HEK293 (cell line): ENCODE measurements around the gene MALRD1.

ENCODE experiments used
- CTCF ChIA-PET: fragments of 350-600 bp; formaldehyde crosslinking; extraction: SDS; loops from one replicate; lab custom pipeline; 2021; ENCODE audit warnings: antibody characterized with exemption; lab: Yijun Ruan, JAX
- POLR2A ChIA-PET: fragments of 300-600 bp; formaldehyde crosslinking; extraction: SDS; loops from one replicate; lab custom pipeline; 2020; ENCODE audit warnings: antibody characterized with exemption, inconsistent platforms; lab: Yijun Ruan, JAX
- H3K27ac ChIP-seq: fragments of 200-500 bp; sonication (Bioruptor generic); 2 replicates; pipeline ENCODE4 v1.5.1; 2014; ENCODE audit warnings: low read depth, low read length, control low read depth, inconsistent platforms; ENCODE audit errors: extremely low read depth
- H3K36me3 ChIP-seq, 2 experiments: fragments of 200-500 bp in 1 of 2; sonication (Bioruptor generic) in 1 of 2; 1 replicate in 1 of 2; 2 replicates in 1 of 2; pipeline ENCODE4 v1.5.1; 2014 to 2017; ENCODE audit warnings: inconsistent platforms in 2 of 2, low read length in 2 of 2; ENCODE audit not compliant: control insufficient read depth in 2 of 2, insufficient read depth in 1 of 2
- H3K4me1 ChIP-seq: fragments of 200-500 bp; sonication (Bioruptor generic); 2 replicates; pipeline ENCODE4 v1.5.1; 2014; ENCODE audit warnings: mild to moderate bottlenecking, low read length, inconsistent platforms; ENCODE audit not compliant: control insufficient read depth, insufficient read depth
- H3K4me3 ChIP-seq: 2 replicates; pipeline ENCODE4 v1.5.1; 2011; ENCODE audit warnings: low read depth, mild to moderate bottlenecking, control low read depth, low read length, moderate library complexity
- H3K9me3 ChIP-seq: fragments of 200-500 bp; sonication (Bioruptor generic); 2 replicates; pipeline ENCODE4 v1.5.1; 2014; ENCODE audit warnings: low read depth, low read length, inconsistent platforms; ENCODE audit not compliant: control insufficient read depth, insufficient read depth
- PRDM1 ChIP-seq: fragments of 450-650 bp; formaldehyde crosslinking; IDR thresholded peaks from 2 replicates; pipeline ENCODE4; 2016; ENCODE audit warnings: missing biosample characterization, missing genetic modification characterization
- ZFP37 ChIP-seq: fragments of 450-650 bp; formaldehyde crosslinking; IDR thresholded peaks from 2 replicates; pipeline ENCODE4 v1.5.1; 2016; ENCODE audit warnings: missing biosample characterization, missing genetic modification characterization
- ZNF148 ChIP-seq: fragments of 450-650 bp; formaldehyde crosslinking; IDR thresholded peaks from 2 replicates; pipeline ENCODE4 v1.5.0; 2017; ENCODE audit warnings: missing biosample characterization, missing genetic modification characterization, borderline replicate concordance
- ZNF16 ChIP-seq: fragments of 450-650 bp; formaldehyde crosslinking; IDR thresholded peaks from 2 replicates; pipeline ENCODE4 v1.5.1; 2016; ENCODE audit warnings: low read depth, missing biosample characterization, missing genetic modification characterization
- ZNF202 ChIP-seq: fragments of 450-650 bp; formaldehyde crosslinking; IDR thresholded peaks from 2 replicates; pipeline ENCODE4 v1.5.1; 2016; ENCODE audit warnings: missing biosample characterization, missing genetic modification characterization, borderline replicate concordance
- ZNF266 ChIP-seq: fragments of 450-650 bp; formaldehyde crosslinking; IDR thresholded peaks from 2 replicates; pipeline ENCODE4 v1.5.1; 2016; ENCODE audit warnings: missing biosample characterization, missing genetic modification characterization, low read depth
- ZNF274 ChIP-seq, 2 experiments: fragments of 200-500 bp in 1 of 2; fragments of 450-650 bp in 1 of 2; sonication (Bioruptor generic) in 1 of 2; formaldehyde crosslinking in 1 of 2; IDR thresholded peaks; 2 replicates each; pipeline versions ENCODE4 v1.5.1 to v1.6.1; 2014 to 2016; ENCODE audit warnings: borderline replicate concordance in 1 of 2, inconsistent platforms in 1 of 2, low read length in 1 of 2, missing biosample characterization in 1 of 2, missing genetic modification characterization in 1 of 2
- ZNF311 ChIP-seq: fragments of 450-650 bp; formaldehyde crosslinking; IDR thresholded peaks from 2 replicates; pipeline ENCODE4 v1.5.1; 2017; ENCODE audit warnings: missing biosample characterization, missing genetic modification characterization, borderline replicate concordance
- ZNF404 ChIP-seq: fragments of 450-650 bp; formaldehyde crosslinking; IDR thresholded peaks from 2 replicates; pipeline ENCODE4 v1.5.1; 2017; ENCODE audit warnings: missing biosample characterization, missing genetic modification characterization
- ZNF580 ChIP-seq: fragments of 450-650 bp; formaldehyde crosslinking; IDR thresholded peaks from 2 replicates; pipeline ENCODE4 v1.5.1; 2016; ENCODE audit warnings: missing biosample characterization, missing genetic modification characterization
- ZNF596 ChIP-seq: fragments of 450-650 bp; IDR thresholded peaks from 2 replicates; pipeline ENCODE4 v1.5.0; 2018; ENCODE audit warnings: missing biosample characterization, mild to moderate bottlenecking, missing genetic modification characterization, moderate library complexity
- ZNF629 ChIP-seq: fragments of 450-650 bp; formaldehyde crosslinking; IDR thresholded peaks from 2 replicates; pipeline ENCODE4 v1.5.1; 2017; ENCODE audit warnings: missing biosample characterization, missing genetic modification characterization
- ZNF704 ChIP-seq: fragments of 450-650 bp; formaldehyde crosslinking; IDR thresholded peaks from 2 replicates; pipeline ENCODE4 v1.5.1; 2016; ENCODE audit warnings: missing biosample characterization, missing genetic modification characterization
- ZNF776 ChIP-seq: fragments of 450-650 bp; formaldehyde crosslinking; IDR thresholded peaks from 2 replicates; pipeline ENCODE4 v1.5.0; 2017; ENCODE audit warnings: missing biosample characterization, missing genetic modification characterization, borderline replicate concordance
- ZNF785 ChIP-seq: fragments of 450-650 bp; formaldehyde crosslinking; IDR thresholded peaks from 2 replicates; pipeline ENCODE4 v1.5.1; 2016; ENCODE audit warnings: missing biosample characterization, missing genetic modification characterization
- TF ChIP-seq, protein P1 (sequence below): fragments of 450-650 bp; formaldehyde crosslinking; conservative IDR thresholded peaks from 2 replicates; pipeline ENCODE4 v1.5.1; 2016; ENCODE audit warnings: low read depth, missing biosample characterization, missing genetic modification characterization
- TF ChIP-seq, protein P2 (sequence below): fragments of 450-650 bp; formaldehyde crosslinking; IDR thresholded peaks from 2 replicates; pipeline ENCODE4 v1.5.1; 2017; ENCODE audit warnings: missing biosample characterization, missing genetic modification characterization
- TF ChIP-seq, protein P3 (sequence below): fragments of 450-650 bp; formaldehyde crosslinking; IDR thresholded peaks from 2 replicates; pipeline ENCODE4 v1.5.1; 2017; ENCODE audit warnings: missing biosample characterization, missing genetic modification characterization

The MALRD1 gene

GRCh38 chr10:19077276-19077675, 28.7 kb downstream of the MALRD1 start:
- TF ChIP-seq PRDM1 (tag by site-specific recombination) (no peak), ZNF629 (tag by site-specific recombination) (no peak), ZNF776 (tag by site-specific recombination) (no peak), ZNF311 (tag by site-specific recombination) (no peak), ZNF785 (tag by site-specific recombination) (no peak), ZNF202 (no peak), ZNF596 (tag by site-specific recombination) (no peak), ZNF266 (tag by site-specific recombination) (no peak), ZFP37 (tag by site-specific recombination) (no peak), ZNF148 (no peak), ZNF404 (tag by site-specific recombination) (no peak), ZNF704 (tag by site-specific recombination) (no peak)
- Histone ChIP-seq H3K9me3 (no peaks in the 10 kb centered on the region), H3K36me3 (no peaks in the 10 kb centered on the region), H3K27ac (no peak overlapping the region), H3K4me3 (no peak overlapping the region), H3K4me1 (no peaks in the 10 kb centered on the region)
- ChIA-PET POLR2A (no interaction called here), CTCF (no interaction called here)

- Histone ChIP-seq H3K27ac (no peak overlapping the region), H3K9me3 (no peaks in the 10 kb centered on the region), H3K4me1 (no peaks in the 10 kb centered on the region), H3K36me3 (no peaks in the 10 kb centered on the region), H3K4me3 (no peak overlapping the region)
- CTCF ChIA-PET, result no interaction called here
- POLR2A ChIA-PET, result no interaction called here
- TF ChIP-seq ZNF16 (tag by site-specific recombination) (no peak), ZNF274 (IDR thresholded peaks at IDR 0.05; ENCODE audit: low read length) (no peak), ZNF274 (tag by site-specific recombination; IDR thresholded peaks at IDR 0.05; ENCODE audit: borderline replicate concordance) (no peak), ZNF580 (tag by site-specific recombination) (no peak)
- TF ChIP-seq, protein P1, sequence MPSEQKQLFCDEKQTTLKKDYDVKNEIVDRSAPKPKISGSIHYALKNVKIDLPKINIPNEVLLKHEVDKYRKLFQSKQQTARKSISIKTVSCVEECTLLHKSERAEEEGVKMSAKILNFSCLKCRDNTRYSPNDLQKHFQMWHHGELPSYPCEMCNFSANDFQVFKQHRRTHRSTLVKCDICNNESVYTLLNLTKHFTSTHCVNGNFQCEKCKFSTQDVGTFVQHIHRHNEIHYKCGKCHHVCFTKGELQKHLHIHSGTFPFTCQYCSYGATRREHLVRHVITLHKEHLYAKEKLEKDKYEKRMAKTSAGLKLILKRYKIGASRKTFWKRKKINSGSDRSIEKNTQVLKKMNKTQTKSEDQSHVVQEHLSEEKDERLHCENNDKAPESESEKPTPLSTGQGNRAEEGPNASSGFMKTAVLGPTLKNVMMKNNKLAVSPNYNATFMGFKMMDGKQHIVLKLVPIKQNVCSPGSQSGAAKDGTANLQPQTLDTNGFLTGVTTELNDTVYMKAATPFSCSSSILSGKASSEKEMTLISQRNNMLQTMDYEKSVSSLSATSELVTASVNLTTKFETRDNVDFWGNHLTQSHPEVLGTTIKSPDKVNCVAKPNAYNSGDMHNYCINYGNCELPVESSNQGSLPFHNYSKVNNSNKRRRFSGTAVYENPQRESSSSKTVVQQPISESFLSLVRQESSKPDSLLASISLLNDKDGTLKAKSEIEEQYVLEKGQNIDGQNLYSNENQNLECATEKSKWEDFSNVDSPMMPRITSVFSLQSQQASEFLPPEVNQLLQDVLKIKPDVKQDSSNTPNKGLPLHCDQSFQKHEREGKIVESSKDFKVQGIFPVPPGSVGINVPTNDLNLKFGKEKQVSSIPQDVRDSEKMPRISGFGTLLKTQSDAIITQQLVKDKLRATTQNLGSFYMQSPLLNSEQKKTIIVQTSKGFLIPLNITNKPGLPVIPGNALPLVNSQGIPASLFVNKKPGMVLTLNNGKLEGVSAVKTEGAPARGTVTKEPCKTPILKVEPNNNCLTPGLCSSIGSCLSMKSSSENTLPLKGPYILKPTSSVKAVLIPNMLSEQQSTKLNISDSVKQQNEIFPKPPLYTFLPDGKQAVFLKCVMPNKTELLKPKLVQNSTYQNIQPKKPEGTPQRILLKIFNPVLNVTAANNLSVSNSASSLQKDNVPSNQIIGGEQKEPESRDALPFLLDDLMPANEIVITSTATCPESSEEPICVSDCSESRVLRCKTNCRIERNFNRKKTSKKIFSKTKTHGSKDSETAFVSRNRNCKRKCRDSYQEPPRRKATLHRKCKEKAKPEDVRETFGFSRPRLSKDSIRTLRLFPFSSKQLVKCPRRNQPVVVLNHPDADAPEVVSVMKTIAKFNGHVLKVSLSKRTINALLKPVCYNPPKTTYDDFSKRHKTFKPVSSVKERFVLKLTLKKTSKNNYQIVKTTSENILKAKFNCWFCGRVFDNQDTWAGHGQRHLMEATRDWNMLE, result no peak
- TF ChIP-seq, protein P2, sequence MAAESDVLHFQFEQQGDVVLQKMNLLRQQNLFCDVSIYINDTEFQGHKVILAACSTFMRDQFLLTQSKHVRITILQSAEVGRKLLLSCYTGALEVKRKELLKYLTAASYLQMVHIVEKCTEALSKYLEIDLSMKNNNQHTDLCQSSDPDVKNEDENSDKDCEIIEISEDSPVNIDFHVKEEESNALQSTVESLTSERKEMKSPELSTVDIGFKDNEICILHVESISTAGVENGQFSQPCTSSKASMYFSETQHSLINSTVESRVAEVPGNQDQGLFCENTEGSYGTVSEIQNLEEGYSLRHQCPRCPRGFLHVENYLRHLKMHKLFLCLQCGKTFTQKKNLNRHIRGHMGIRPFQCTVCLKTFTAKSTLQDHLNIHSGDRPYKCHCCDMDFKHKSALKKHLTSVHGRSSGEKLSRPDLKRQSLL (tag by site-specific recombination), result no peak
- TF ChIP-seq, protein P3, sequence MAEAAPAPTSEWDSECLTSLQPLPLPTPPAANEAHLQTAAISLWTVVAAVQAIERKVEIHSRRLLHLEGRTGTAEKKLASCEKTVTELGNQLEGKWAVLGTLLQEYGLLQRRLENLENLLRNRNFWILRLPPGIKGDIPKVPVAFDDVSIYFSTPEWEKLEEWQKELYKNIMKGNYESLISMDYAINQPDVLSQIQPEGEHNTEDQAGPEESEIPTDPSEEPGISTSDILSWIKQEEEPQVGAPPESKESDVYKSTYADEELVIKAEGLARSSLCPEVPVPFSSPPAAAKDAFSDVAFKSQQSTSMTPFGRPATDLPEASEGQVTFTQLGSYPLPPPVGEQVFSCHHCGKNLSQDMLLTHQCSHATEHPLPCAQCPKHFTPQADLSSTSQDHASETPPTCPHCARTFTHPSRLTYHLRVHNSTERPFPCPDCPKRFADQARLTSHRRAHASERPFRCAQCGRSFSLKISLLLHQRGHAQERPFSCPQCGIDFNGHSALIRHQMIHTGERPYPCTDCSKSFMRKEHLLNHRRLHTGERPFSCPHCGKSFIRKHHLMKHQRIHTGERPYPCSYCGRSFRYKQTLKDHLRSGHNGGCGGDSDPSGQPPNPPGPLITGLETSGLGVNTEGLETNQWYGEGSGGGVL, result no peak
These were observed 48.0 kb downstream of the MALRD1 start for GRCh38 chr10:19096501-19097073.
